ENCODE measurements around the gene FMNL1. TPM values are rescaled to one million over a fixed set of nuclear protein-coding genes. Genes with fewer than 3 reads are reported as not detected.

FMNL1 gene
- polyA plus RNA-seq, 1 donor (not counting 4 experiments of a cell fraction or from before 2014, with no cell fraction given) = 0.46 TPM

- no peak overlapping the region for H3K9ac ChIP-seq (ENCODE audit: control insufficient read depth, extremely low read depth, insufficient read depth, low read length)
- H2AFZ ChIP-seq (ENCODE audit: control insufficient read depth, low read length) = no peak overlapping the region
- peaks cover 10% of the 10 kb centered on the region for H3K9me1 ChIP-seq (ENCODE audit: control insufficient read depth, extremely low read depth, insufficient read depth, low read length)
- dilution Hi-C loops (cut with MboI; ENCODE audit: extremely low pct_ligation_motif_present, low sequenced_read_pairs) = no loop called here
- peaks cover 6 to 16% of the 10 kb centered on the region in 2 experiments for H3K36me3 ChIP-seq (ENCODE audit: control insufficient read depth in 2 of 2, extremely low read depth in 1 of 2, insufficient read depth in 2 of 2, low read length in 2 of 2)
- H3K79me2 ChIP-seq (ENCODE audit: control insufficient read depth, insufficient read depth, low read length) = peaks cover 82% of the 10 kb centered on the region
- no peaks in the 10 kb centered on the region for H3K9me3 ChIP-seq (ENCODE audit: control insufficient read depth, low read depth, low read length)
- H3K27ac ChIP-seq (ENCODE audit: control insufficient read depth, insufficient read depth, low read length) = no peak overlapping the region
- DNase-seq (ENCODE audit: low read depth, low spot score) (no peak), FAIRE-seq (peak; percentile 29)
- TF ChIP-seq CTCF (optimal IDR thresholded peaks at IDR 0.05 in 1 of 3, IDR thresholded peaks at IDR 0.05 in 1 of 3, conservative IDR thresholded peaks at IDR 0.05 in 1 of 3; ENCODE audit: extremely low read depth in 1 of 3, insufficient read depth in 2 of 3, low read length in 3 of 3) = no peak
- no peak for TF ChIP-seq EZH2 (IDR thresholded peaks at IDR 0.05; ENCODE audit: low read length)
- peaks cover 4% of the 10 kb centered on the region for H4K20me1 ChIP-seq (ENCODE audit: control insufficient read depth, extremely low read depth, insufficient read depth, low read length)
- H3K4me1 ChIP-seq (ENCODE audit: control insufficient read depth, extremely low read depth, insufficient read depth, low read length) = peaks cover 66% of the 10 kb centered on the region
- H3K4me3 ChIP-seq (ENCODE audit: control insufficient read depth in 2 of 3, extremely low read depth in 1 of 3, insufficient read depth in 2 of 3, low read depth in 1 of 3, low read length in 3 of 3) = no peak overlapping the region
- H3K4me2 ChIP-seq (ENCODE audit: control insufficient read depth, extremely low read depth, insufficient read depth, low read depth, low read length) = peak overlapping the region; percentile 28
- no peaks in the 10 kb centered on the region for H3K27me3 ChIP-seq (ENCODE audit: control insufficient read depth, extremely low read depth, insufficient read depth, low read length)
Observed at GRCh38 chr17:45296833-45297124, 75.1 kb downstream of the FMNL1 start.

Other genes with a start within 250 kb of the FMNL1 start
- gene DCAKD, start 170.3 kb upstream of the FMNL1 start, polyA plus RNA-seq = 18.7 to 27.6 TPM (median 22.8 TPM) in 3 replicates
- 75.9 to 101 TPM (median 92.3 TPM) in 3 replicates for gene NMT1, start 160.6 kb upstream of the FMNL1 start, polyA plus RNA-seq
- 53.3 to 86.4 TPM (median 75.7 TPM) in 3 replicates for gene PLCD3, start 89.4 kb upstream of the FMNL1 start, polyA plus RNA-seq
- 2.6 to 4.4 TPM (median 2.8 TPM) in 3 replicates for gene ACBD4, start 86.2 kb upstream of the FMNL1 start, polyA plus RNA-seq
- gene HEXIM1, start 73.4 kb upstream of the FMNL1 start, polyA plus RNA-seq = 15.3 to 22.2 TPM (median 19.9 TPM) in 3 replicates
- 2.3 to 3.4 TPM (median 3.1 TPM) in 3 replicates for gene HEXIM2, start 60.0 kb upstream of the FMNL1 start, polyA plus RNA-seq
- 0.05 TPM in 1 of 3 replicates, not detected in the others for gene SPATA32, start 40.2 kb downstream of the FMNL1 start, polyA plus RNA-seq
- gene MAP3K14, start 95.1 kb downstream of the FMNL1 start, polyA plus RNA-seq = 6.5 to 8.3 TPM (median 7.1 TPM) in 3 replicates
- gene ARHGAP27, start 211.0 kb downstream of the FMNL1 start, polyA plus RNA-seq = 13.2 to 37.4 TPM (median 14.4 TPM) in 3 replicates